GM19193 (cell line): ENCODE results near the gene PLCH1.

ENCODE experiments used
- POLR2A ChIP-seq: IDR thresholded peaks from 4 replicates; pipeline ENCODE4 v1.6.1; 2011; ENCODE audit not compliant: insufficient read depth, insufficient read length; ENCODE audit errors: extremely low read depth

Gene PLCH1

DNA sequence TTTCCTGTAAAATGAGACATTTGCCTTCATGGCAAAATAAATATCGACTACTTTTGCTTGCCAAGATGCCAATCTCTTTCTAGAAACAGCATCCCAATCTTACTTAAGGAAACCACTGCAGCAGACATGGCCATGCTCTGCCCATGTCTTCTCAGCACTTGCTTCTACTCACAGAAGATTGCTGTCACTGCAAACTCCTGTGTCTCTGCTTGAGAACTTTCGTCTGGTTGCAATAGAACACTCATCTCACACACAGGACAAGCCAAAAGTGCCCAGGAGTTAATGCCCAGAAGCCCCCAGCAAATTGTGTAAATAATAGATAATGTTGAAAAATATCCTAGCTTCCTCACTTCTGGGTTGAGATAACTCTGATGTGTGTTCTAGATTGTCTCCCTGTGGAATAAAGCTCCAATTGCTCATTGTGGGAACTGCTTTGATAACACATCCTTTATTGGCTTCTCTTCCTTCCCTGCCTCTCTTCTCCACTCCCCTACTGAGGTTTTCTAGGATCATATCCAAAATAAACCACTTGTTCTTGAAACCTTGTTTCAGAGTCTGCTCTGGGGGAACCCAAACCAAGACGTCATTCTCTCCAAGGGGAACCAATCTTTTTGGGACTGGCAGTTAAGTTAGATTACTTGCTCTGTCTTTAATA is 295.1 kb downstream of the PLCH1 start:
- TF ChIP-seq POLR2A = no peak

DNA sequence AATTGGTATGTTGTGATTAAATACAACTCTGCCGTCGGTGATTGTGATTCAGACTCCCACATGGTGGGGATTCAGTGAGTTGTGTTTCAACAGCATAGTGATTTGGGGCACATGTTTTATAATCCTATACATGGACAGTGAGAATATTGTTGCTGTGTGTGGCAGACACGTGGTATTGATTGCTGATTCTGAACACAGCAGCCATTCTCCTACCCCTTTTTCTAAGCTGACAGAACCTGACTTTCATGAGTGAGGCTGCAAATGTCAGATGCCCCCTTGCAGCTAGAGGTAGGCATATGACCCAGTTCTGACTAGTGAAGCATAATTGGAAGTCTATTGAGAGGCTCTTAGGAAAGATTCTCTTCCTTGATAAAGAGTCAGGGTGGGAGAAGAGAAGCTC is 296.3 kb downstream of the PLCH1 start:
- no peak for TF ChIP-seq POLR2A

- TF ChIP-seq POLR2A = no peak
These were observed 298.5 kb downstream of the PLCH1 start for GRCh38 chr3:155446366-155446765.

DNA sequence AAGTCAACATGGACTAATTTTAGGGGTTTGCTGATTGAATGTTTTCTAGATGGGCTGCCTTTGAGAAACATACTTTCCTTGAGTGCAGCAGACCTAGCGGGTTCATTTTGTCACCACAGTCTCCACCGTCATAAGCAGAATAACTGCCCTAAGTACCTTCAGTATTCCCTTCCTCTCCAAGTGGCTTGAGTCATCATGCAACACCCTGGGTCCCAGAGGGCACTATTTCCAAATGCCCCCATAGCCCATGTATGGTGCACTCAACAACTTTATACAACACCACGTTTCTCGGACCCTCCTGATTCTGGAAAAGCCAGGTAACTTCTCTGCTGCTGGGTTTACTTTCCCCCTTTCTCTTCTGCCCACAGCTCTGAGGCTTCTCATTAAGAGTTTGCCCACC is 300.1 kb downstream of the PLCH1 start:
- TF ChIP-seq POLR2A = no peak

DNA sequence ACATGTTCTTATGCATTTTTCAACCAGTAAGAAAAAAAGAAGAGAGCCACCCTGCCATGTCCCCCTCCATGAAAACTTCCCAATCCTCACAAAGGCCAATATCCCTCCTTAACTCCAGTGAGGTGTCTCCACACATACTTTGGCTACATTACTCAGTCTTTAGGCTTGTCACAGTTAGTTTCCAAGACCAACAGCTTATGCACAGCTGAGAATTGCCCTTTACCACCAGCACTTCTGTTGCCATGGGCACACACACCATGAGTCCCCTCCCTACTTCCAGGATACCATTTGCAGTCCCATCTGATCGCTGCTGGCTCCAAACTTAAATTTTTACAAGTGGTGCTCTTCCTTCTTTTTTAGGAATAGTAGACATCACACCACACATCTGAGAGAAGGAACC is 301.1 kb downstream of the PLCH1 start:
- no peak for TF ChIP-seq POLR2A

DNA sequence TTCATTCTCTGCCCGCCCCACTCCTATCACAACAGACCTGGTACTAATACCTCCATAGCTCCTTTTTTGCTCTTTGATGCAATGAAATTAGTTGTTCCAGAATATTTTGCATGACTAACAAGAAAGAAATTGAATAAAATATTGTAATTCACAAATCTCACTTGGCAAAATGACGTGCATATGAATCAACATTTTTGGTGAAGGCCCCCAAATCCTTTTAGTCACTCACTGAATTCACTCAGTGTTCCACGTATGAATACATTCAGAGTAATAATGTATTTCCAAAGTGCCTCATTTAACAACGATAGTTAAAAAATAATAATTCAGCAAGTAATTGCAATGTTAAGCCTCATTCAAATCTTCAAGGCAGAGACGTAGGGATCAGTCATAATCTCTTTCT is 302.8 kb downstream of the PLCH1 start:
- TF ChIP-seq POLR2A = no peak

- TF ChIP-seq POLR2A = no peak
These were observed 303.4 kb downstream of the PLCH1 start for GRCh38 chr3:155441506-155441905.

DNA sequence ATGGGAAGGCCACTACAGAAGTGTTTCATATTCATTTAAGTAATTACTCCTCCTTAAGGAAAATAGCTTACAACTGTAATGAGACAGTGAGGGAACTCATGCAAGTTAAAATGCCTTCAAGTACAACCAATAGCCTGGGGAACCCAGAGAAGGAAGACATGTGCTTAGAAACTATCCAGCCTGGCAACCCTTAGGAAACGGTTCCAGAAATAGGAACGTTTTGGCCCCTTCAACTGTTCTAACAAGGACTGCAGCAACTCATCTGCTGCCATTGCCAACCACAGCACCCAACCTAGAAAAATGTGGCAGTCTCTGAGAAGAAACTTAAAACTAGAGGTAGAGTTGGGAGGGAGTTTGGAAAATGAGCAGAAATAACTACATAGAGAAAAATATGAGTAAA is 303.8 kb downstream of the PLCH1 start:
- TF ChIP-seq POLR2A = no peak

- no peak for TF ChIP-seq POLR2A
These were observed 309.1 kb downstream of the PLCH1 start for GRCh38 chr3:155435821-155436220.

- TF ChIP-seq POLR2A = no peak
These were observed 312.9 kb downstream of the PLCH1 start for GRCh38 chr3:155431856-155432570.

GRCh38 chr3:155428563-155428962 is 316.3 kb downstream of the PLCH1 start:
- TF ChIP-seq POLR2A = no peak

DNA sequence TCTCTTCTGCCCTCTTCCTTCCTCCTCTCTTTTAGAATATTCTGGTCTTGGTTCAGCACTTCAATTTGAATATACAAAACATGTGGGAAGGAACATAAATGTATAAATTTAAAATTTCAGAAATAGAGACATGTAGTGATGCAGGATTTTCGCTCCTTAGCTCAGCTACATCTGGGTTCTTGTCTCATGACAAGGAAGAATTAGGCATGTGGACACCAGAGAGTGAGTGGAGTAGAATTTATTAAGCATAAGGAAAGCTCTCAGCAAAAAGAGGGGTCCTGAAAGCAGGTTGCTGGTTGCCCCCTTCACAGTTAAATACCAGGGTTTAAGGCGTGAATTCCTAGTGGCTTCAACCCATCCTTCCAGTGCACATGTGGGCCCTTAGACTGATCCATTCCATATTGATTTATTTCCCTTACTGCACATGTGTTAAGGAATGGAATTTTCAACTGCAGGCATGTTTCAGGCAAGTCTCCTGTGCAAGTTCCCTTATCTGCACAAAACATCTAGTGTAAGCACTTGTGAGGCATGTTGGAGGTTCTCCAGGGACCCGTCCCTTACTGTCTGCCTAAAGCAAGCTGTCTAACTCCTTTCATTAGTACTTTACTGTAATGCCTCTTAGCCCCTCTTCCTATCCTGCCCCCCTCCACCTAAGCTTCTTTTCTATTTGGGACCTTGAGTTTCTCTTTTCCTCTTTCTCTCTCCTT is 318.2 kb downstream of the PLCH1 start:
- TF ChIP-seq POLR2A = no peak

DNA sequence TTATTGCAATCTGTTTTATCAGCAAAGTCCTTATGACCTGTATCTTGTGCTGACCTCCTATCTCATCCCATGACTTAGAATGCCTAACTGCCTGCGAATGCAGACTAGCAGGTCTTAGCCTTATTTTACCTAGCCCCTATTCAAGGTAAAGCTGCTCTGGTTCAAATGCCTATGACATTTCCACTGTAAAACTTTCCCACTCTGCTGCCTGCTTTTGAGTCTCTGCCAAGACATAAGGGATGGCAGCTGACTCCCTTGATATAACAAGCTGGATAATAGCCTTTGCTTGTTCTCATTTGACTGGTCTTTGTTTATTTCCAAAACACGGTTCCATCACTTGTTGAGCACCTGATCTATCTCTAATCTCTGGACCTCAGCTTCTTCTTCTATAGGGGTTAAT is 319.5 kb downstream of the PLCH1 start:
- no peak for TF ChIP-seq POLR2A

GRCh38 chr3:155424323-155424710 is 320.6 kb downstream of the PLCH1 start:
- no peak for TF ChIP-seq POLR2A

DNA sequence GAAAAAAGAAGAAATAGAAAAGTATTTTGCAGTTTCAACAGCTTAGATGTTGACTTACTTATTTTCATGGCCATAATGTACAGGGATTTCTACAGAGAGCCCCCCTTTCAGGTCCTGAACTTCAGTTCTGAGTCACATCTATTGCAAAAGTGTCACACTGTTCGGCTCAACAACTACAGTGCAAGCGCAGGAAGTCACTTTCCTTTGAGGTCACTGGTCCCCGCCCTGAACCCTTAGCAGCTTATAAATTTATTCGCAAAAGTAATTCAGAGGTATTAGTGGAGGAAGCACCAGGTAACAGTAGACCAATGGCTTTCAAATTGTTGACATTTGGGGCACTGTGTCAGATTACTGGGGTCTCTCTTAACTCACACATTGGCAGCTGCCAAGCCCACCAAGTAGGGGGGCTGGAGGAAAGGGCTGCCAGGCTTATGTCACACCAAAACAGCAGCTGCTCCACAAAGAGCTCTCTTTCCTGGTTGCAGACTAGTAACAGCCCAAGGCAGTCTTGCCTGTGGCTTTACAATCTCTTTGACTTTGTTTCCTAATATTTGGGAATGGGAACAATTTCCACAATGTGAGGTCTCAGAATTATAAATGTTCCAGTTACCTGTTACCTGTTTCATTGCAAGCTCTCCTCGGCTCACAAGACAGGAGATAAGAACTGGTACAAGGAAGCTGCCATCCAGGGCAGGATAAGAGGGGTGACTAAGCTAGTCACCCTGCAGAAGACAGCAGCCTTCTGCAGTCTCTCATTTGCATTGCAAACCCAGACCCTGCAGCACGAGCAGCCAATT is 321.1 kb downstream of the PLCH1 start:
- no peak for TF ChIP-seq POLR2A
